ACHN (cell line): ENCODE results near the gene KRT6B.

Source experiments
- DNase-seq: peaks from one replicate; pipeline ENCODE4 v3.0.0-alpha.2; 2015
- in situ Hi-C: cut with HindIII; loops from 2 replicates; pipeline ENCODE4 v1.10.0; 2017; ENCODE audit warnings: low sequenced_read_pairs, low pct_ligation_motif_present, low pct_unique_long_range_greater_than_20kb

KRT6B gene

DNA sequence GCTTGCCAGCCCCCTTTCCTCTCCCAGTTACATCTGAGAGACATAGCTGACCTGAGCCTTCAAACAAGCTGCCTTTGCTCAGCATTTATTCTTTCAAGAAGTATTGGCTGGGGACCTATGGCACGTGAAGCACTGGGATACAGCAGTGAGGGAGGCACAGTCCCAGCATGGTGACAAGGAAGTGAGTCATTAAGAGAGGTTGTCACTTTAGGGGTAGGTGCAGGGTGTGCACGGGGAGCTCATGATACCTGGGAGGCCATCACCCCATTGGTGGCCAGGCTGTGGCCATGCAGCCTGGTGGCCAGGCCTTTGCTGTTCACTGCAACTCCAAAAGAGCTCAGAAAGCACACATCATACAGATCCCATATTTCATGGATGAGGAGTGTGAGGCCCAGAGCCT is 12.1 kb downstream of the KRT6B start:
- in situ Hi-C loops: no loop called here
- no peak for DNase-seq

DNA sequence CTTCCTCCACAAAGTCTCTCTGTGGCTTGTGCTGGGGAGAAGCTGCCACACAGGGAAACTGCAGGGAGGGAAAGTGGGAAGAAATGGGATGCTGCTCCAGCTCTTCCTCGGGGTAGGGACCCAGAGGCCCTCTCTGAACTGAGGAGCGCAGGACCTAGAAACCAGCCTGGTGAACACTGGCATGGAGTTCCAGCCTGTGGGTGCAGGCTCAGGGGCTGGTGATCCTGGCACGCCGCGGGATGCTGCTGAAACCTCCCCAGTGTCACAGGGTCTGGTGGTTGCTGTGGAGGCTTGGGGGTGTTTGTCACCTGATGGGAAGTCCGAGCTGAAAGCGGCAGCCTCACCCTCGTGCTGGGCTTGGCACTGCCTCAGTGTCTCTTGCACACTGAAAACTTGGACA is 12.5 kb downstream of the KRT6B start:
- in situ Hi-C loops: no loop called here
- no peak for DNase-seq

DNA sequence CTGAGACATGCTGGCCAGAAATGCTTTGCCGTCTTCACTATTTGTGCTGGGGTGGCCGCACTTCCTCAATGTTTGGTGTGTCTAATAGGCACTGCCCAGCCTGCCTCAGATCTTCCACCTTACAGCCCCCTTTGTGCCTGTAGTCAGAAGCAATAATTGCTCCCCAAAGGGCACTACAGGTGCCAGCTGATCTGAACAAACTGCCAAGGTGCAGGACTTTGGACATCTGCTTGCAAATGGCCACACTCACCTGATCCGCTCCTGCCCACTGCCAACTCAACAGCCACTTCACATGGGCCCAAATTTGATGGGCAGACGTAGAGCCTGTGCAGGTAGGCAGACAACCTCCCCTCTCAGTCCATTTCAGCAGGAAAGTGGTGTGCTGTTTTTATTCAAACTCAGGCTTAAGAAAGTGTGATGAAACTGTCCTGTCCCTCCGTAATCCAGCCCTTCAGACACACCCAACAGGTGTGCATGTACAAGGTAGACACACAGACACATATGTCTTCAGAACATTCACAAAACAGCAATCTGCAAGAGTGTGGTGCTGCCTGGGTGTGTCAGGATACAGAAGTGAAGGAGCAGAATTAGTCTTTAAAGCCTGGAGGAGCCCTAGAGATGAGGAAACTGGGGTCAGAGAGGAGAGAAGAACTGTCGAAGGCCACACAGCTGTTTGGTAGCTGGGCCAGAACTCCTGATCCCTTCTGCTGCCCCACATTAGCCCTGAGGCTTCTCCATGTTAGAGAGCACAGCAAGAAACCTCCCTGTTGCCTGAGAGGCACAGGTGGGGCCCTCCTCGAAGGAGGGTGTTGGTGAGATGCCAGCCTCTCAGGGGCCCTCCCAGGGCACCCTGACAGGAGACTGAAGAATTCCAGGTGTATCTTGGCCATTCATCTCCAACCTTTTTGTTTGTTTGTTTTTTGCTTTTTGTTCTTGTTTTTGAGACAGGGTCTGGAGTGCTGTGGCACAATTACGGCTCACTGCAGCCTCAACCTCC is 13.3 kb downstream of the KRT6B start:
- in situ Hi-C loops: no loop called here
- DNase-seq: no peak

DNA sequence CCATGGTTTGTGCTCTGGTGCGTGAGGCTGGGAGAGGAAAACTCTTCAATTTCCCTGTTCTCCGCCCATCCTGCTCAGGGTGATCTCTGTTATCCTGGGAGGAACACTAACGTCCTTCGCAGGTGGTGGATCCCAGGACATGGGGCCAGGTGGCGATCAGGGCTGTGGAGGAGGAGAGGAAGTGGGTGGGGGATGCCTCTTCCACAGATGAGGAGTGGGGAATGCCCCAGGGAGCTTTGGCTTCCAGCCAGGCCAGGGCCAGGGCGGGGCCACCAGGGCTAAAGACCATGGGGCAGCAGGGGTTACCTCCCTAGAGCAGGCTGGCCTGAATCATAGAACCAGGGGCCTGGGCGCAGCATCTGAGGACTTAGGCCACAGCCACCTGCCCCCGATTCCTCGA is 14.4 kb downstream of the KRT6B start:
- DNase-seq: no peak
- in situ Hi-C loops: no loop called here

DNA sequence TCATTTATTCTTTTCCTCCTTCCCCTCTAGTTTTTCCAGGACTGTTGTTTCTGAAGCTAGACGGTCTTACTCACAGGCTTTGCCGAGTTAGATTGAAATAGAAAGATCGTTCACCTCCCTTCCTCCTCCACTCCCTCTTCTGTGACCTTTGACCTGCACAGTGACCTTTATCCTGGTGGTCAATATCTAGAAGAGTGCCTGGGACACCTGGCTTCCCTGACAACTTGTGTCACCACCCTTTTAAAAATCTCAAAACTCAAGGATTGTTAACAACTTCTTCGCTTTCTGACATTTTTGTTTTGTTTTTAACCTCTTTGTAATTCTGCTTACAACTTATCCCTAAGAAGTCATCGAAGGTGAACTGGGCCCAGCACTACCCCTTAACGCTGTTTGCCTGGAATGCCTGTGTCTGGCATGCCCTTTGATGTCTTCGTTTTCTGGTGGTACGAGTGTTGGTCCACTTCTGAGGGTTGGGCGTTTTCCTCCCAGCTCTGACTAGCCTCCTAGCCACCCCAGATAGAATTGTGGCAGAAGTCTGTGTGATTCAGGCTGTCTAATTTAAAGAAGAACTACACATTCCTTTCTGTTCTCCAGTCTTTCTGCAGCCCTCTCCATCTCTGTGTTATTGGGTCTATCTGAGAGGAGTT is 15.0 kb downstream of the KRT6B start:
- in situ Hi-C loops: no loop called here

DNA sequence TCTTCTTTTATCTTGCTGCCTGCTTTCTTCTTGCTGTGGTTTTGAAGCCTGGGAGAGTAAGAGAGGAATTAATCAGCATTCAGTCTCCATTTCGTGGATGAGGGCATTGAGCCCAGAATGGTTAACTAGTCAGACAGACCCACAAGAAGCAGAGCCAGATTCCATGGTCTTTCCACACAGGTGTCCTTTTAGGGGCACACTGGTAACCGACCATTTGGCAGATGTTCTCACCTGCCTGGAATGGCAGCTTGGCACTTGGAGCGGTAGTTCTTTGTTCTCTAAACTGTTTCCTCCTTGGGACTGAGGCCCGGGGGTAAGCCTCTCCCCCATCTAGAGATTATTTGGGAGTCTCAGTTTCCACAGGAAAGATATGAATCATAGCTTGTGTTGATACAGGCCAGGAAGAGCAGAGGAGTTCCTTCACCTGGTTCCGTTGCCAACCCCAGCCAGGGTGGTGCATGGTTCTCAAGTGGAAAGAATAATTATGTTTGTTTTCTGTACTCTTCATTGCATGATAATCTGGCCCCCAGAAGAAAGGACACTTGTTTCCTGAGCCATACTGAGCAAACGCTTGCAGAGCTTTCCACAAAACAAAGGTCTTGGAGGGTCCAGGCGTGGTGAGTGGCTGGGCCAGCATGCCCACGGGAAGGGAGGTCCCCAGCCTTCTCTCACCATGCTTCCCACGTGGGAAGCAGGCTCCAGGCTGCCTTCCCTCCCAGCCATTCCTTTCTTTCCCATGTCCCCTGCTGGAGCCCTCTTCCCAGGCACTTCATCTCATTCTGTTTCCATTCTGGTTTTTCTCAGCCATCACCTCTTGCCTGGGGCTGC is 15.7 kb downstream of the KRT6B start:
- DNase-seq: no peak
- in situ Hi-C loops: no loop called here

More for the DNA sequence above, 15.0 kb downstream of the KRT6B start:
- no peak for DNase-seq

DNA sequence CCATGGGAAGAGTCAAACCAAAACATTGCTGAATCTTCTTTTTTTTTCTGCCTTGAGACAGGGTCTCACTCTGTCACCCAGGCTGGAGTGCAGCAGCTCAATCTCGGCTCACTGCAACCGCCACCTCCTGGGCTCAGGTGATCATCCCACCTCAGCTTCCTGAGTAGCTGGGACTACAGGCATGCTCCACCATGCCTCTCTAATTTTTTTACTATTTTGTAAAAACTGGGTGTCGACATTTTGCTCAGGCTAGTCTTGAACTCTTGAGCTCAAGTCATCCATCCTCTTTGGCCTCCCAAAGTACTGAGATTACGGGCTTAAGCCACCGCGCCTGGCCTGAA is 16.3 kb downstream of the KRT6B start:
- in situ Hi-C loops: no loop called here
- DNase-seq: no peak

DNA sequence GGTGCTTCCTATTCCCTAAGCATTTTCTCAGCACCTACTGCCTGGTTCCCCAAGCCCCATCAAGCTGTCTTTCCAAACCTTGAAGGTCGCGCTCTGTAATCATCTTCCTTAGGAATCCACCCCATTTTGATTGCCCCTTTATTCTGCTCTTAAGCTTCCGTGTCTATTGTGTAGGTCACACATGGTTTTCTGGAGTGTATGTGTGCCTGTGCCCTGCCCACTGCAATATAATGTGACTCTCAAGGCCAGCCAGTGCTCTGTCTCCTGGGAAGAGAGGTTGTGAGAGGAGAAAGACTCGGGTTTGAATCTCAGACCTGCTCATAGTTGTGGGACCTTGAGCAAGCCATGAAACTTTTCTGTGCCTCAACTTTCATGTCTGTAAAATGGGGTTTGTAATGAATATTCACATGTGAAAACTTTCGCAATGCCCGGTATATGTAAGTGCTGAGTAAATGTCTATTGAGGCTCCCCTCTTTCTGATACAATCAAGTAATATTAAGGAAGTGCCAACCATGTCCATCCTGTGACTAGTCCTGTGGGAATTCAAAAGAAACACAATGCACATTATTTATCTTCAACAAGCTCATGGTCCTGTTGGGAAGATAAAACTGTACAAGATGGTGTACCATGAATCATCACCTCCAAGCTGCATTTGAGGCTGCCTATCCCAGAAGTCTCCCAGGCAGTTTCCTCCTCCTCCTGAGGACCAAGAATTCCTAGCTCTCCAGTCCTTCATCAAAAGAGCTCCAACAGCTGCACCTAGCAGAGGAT is 17.0 kb downstream of the KRT6B start:
- no peak for DNase-seq
- in situ Hi-C loops: no loop called here

DNA sequence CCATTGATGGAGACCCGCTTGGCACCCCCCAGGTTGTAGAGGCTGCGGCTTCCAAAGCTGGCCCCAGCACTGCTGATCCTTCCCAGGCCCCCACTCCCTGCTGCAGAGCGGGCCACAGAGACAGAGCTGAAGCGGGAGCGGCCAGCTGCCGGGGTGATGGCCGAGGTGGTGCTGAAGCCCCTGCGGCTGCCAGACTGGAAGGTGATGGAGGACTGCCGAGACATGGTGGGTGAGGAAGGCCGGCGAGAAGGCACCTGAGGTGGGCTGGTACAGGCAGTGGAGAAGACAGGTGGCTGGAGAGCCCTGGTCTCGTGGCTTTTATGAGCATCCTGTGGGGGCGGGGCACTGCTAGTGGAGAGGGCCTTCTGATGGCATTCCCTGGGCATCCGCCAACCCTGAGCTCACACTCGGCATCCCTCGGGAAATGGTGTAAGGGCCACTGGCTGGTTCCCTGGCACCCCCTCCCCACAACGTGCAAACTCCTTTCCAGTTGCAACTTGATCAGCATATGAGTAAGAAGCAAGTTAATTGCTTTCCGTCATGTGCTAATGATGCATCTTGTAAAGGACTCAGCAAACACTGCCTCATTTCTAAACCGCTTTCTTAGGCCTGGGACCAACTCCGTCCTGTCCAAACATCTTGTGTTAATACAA is 17.7 kb downstream of the KRT6B start, which contains the start of gene KRT75:
Gene KRT75, minus strand, starts transcription at position 291 of the 653 bp plus-strand sequence. Its CDS starts 67 bp downstream, at position 224.
- no peak for DNase-seq
- in situ Hi-C loops: no loop called here

DNA sequence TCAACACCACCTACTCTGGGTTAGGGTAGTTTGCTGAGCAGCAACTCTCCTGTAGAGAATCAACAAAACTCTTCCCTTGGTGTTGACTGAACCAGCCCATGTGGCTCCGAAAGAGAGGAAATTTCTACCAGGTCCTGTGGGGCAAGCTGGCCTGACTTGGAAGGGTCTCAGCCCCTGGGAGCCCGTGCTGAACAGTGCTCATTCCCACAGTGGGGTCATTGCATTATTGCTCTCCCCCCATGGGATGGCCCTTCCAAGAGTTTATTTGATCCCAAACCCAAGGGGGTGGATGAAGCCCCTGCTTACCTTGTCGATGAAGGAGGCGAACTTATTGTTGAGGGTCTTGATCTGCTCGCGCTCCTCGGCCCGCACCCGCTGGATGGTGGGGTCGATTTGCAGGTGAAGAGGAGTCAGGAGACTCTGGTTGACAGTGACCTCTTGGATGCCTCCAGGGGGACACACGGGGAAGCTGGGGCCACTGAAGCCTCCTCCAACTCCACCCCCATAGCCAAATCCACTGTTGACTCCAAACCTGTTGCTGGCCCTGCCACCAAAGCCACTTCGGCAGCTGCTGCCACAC is 18.4 kb downstream of the KRT6B start:
- in situ Hi-C loops: no loop called here
- DNase-seq: no peak

DNA sequence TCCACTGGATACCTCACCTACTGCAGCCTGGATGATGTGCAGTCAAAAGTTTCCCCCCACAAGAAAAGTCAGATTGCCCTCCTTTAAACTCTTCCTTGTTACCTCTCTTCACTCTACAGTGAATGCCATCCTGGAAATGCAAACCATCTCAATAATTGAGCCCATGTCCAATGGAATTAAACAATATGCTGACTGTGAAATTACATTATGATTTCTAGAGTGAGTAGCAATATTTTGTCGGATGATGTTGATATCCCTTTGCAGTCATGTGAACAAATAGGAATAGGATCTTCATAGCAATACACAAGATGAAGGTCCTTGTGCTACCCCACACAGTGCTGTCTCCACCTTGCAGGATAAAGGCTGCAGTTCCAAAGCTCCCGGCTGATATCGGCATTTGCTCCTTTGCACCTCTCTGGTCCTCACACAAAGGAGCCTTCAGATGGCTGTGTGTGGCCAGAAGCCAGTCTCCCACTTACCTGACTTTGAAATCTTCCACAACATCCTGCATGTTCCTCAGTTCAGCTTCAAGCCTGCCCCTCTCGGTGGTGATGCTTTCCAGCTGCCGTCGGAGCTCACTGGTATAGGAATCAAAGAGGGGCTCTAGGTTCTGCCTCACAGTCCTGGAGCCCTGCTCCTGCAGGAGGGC is 19.3 kb downstream of the KRT6B start:
- in situ Hi-C loops: no loop called here
- no peak for DNase-seq

DNA sequence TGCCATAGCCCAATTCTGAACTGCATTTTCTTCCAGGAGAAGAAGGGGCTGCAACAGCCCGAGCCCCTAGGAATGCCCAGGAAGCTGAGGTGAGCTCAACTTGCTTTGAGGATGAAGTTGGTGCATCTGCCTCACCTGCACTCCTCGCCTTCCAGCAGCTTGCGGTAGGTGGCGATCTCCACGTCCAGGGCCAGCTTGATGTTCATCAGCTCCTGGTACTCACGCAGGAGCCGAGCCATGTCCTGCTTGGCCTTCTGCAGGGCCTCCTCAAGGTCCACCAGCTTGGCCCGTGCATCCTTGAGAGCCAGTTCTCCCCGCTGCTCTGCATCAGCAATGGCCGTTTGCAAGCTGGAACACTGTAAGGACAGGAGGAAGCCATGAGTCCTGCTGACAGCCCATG is 23.8 kb downstream of the KRT6B start:
- DNase-seq: no peak
- in situ Hi-C loops: no loop called here

DNA sequence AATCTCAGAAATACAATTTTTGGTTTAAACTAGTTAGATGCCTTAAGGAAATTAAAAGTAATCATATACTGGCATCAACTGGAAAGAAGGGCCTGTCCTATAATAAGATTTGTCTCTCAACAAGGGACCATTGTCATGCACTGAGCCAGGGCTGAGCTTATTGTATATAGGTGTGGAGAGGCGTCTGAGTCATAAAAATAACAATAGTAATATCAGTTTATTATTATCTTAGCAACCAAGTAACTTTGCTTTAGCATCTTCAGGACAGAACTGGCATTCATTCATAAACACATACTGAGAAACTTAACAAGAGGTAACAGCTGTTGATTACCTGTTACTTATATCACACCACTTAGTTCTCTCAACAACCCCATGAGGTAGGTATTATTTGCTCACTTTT is 24.9 kb downstream of the KRT6B start:
- in situ Hi-C loops: no loop called here
- DNase-seq: no peak

DNA sequence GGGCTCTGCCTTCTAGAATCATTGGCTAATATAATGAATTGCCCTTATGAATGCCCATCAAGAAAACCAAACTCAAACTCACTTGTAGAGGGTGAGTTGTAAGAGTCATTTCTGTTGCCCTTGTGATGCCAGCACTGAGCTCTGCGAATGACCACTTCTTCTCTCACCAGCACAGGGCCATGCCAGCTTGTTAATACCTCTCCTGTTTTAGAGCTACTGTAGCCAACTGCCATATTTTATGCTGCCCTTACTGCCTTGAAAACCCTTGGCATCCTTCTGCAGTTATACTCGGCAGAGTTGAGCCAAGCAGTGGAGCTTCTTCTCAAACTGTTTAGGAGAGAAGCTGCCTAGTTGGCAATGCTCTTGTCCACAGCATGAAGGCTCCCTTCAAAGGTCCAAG is 25.9 kb downstream of the KRT6B start:
- in situ Hi-C loops: no loop called here
- no peak for DNase-seq

DNA sequence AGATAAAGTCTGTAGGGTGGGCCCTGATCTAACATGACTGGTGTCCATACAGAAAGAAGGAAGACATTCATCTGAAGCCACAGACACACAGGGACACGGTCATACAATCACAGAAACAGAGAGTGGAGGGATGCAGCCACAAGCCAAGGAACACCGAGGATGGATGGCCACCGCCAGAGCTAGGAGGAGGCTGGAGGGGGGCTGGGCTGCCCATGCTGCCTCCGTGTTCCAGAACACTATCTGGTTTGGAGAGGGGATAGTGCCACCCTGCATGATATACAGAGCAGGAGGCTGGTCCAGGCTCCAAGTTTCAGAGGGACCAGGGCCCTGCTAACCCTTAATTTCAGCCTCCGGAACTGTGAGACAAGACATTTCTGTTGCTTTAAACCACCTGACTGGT is 26.5 kb downstream of the KRT6B start:
- no peak for DNase-seq
- in situ Hi-C loops: no loop called here

DNA sequence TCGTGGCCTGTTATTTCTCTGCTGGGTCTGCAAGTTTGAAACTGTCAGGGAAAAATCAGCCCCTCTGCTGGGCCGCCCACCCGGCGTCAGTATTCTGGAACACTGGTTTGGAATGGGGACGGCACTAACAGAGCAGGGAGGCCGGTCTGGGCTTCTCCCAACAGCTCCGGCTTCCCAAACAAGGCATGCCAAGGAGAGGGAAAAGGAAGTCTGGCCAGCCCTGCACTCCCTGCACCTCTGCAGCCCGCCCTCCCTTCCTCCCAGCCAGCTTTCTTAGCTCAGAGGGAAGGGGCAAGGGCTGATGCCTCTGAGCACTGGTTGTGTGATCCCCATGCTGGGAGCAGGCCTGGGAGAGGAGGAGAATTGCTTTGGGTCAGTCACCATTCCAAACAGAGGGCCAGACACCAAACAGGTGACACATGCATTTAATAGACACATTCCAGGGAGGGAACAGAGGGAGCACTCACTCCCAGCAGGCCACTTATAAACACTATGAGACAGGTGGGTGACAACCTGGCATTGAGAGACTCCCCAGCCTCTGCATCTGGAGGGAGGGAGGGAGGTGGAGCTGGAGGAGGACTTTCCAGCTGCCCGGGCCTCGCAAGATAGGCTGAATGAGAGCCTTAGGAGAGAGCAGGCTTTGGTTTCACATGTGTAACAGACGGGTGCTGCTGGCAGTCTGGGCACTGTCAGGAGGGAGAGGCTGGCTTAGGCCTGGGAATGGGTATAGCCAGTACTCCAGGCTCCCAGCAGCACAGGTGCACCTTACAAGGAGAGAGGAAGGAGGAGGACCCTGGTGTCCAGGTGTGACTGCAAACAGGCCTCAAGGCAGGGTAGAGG is 28.1 kb downstream of the KRT6B start:
- DNase-seq: no peak
- in situ Hi-C loops: no loop called here
